Liver (tissue), 9 donors: ENCODE results near the gene JAKMIP3. TPM values are rescaled to one million over a fixed set of nuclear protein-coding genes. Genes with fewer than 3 reads are reported as not detected.

Source experiments
- DNase-seq: peaks from one replicate; pipeline ENCODE4 v3.0.0-alpha.2; 2017; ENCODE audit warnings: low spot score
- H3K27ac ChIP-seq, 2 donors: one replicate each; pipeline ENCODE4 v1.7.0; 2013; ENCODE audit warnings: inconsistent platforms in 2 of 2, low read length in 2 of 2, control low read depth in 1 of 2, low read depth in 1 of 2, mild to moderate bottlenecking in 1 of 2
- H3K27me3 ChIP-seq, 4 donors: one replicate each; pipeline versions ENCODE4 v1.6.1 to v1.7.0; 2013; ENCODE audit warnings: low read length in 3 of 4, inconsistent platforms in 1 of 4, mild to moderate bottlenecking in 1 of 4, moderate library complexity in 1 of 4; ENCODE audit not compliant: control insufficient read depth in 4 of 4, insufficient read depth in 4 of 4
- H3K36me3 ChIP-seq, 4 donors: one replicate each; pipeline versions ENCODE4 v1.6.1 to v1.7.0; 2013; ENCODE audit warnings: low read length in 3 of 4, mild to moderate bottlenecking in 3 of 4, low read depth in 1 of 4, moderate library complexity in 1 of 4; ENCODE audit not compliant: control insufficient read depth in 4 of 4, insufficient read depth in 3 of 4
- H3K4me1 ChIP-seq, 4 donors: one replicate each; pipeline versions ENCODE4 v1.6.1 to v1.7.0; 2013; ENCODE audit warnings: low read length in 3 of 4, mild to moderate bottlenecking in 3 of 4, moderate library complexity in 1 of 4; ENCODE audit not compliant: control insufficient read depth in 4 of 4, insufficient read depth in 4 of 4
- H3K4me3 ChIP-seq, 3 donors: one replicate each; pipeline versions ENCODE4 v1.6.1 to v1.7.0; 2013; ENCODE audit warnings: low read length in 3 of 3, control low read depth in 1 of 3, low read depth in 1 of 3, mild to moderate bottlenecking in 1 of 3
- H3K9ac ChIP-seq, 2 donors: one replicate each; pipeline ENCODE4 v1.7.0; 2013; ENCODE audit warnings: low read length in 2 of 2, mild to moderate bottlenecking in 2 of 2, moderate library complexity in 2 of 2, control low read depth in 1 of 2, low read depth in 1 of 2
- H3K9me3 ChIP-seq, 4 donors: one replicate each; pipeline versions ENCODE4 v1.6.1 to v1.7.0; 2013; ENCODE audit warnings: low read length in 3 of 4; ENCODE audit not compliant: control insufficient read depth in 4 of 4
- ATF3 ChIP-seq: IDR thresholded peaks from 2 replicates; pipeline ENCODE4 v1.6.1; 2016; ENCODE audit warnings: antibody characterized with exemption
- CTCF ChIP-seq: fragments of 150-350 bp; IDR thresholded peaks from 2 replicates; pipeline ENCODE4 v1.5.1; 2017; ENCODE audit warnings: improper control_type of control experiment, low read depth, low read length; ENCODE audit not compliant: missing input control
- EGR1 ChIP-seq, 2 donors: IDR thresholded peaks; 2 replicates each; pipeline ENCODE4 v1.6.1; 2016 to 2018; ENCODE audit warnings: antibody characterized with exemption in 2 of 2, low read depth in 2 of 2
- FOXA1 ChIP-seq: IDR thresholded peaks from 2 replicates; pipeline ENCODE4 v1.6.1; 2016; ENCODE audit warnings: antibody characterized with exemption
- FOXA2 ChIP-seq: IDR thresholded peaks from 2 replicates; pipeline ENCODE4 v1.6.1; 2016; ENCODE audit warnings: antibody characterized with exemption
- GABPA ChIP-seq, 2 donors: IDR thresholded peaks in 1 of 2; conservative IDR thresholded peaks in 1 of 2; 2 replicates each; pipeline ENCODE4 v1.6.1; 2016; ENCODE audit warnings: antibody characterized with exemption in 2 of 2, mild to moderate bottlenecking in 1 of 2, moderate library complexity in 1 of 2
- HNF4A ChIP-seq, 2 donors: conservative IDR thresholded peaks; 2 replicates each; pipeline ENCODE4 v1.6.1; 2016; ENCODE audit warnings: antibody characterized with exemption in 2 of 2, mild to moderate bottlenecking in 2 of 2
- HNF4G ChIP-seq: IDR thresholded peaks from 2 replicates; pipeline ENCODE4 v1.6.1; 2016; ENCODE audit warnings: antibody characterized with exemption
- JUND ChIP-seq, 2 donors: IDR thresholded peaks; 2 replicates each; pipeline ENCODE4 v1.6.1; 2016; ENCODE audit warnings: antibody characterized with exemption in 2 of 2
- MAX ChIP-seq: IDR thresholded peaks from 2 replicates; pipeline ENCODE4 v1.6.1; 2016; ENCODE audit warnings: antibody characterized with exemption
- NR2F2 ChIP-seq: IDR thresholded peaks from 2 replicates; pipeline ENCODE4 v1.6.1; 2016; ENCODE audit warnings: antibody characterized with exemption
- RAD21 ChIP-seq, 2 donors: IDR thresholded peaks; 2 replicates each; pipeline ENCODE4 v1.6.1; 2016; ENCODE audit warnings: antibody characterized with exemption in 2 of 2, mild to moderate bottlenecking in 2 of 2
- REST ChIP-seq: IDR thresholded peaks from 2 replicates; pipeline ENCODE4 v1.6.1; 2016; ENCODE audit warnings: antibody characterized with exemption, mild to moderate bottlenecking
- RXRA ChIP-seq, 2 donors: IDR thresholded peaks; 2 replicates each; pipeline ENCODE4 v1.6.1; 2017 to 2018; ENCODE audit warnings: antibody characterized with exemption in 2 of 2, mild to moderate bottlenecking in 1 of 2
- SP1 ChIP-seq: IDR thresholded peaks from 2 replicates; pipeline ENCODE4 v1.6.1; 2018; ENCODE audit warnings: antibody characterized with exemption, mild to moderate bottlenecking
- TAF1 ChIP-seq: conservative IDR thresholded peaks from 2 replicates; pipeline ENCODE4 v1.6.1; 2016; ENCODE audit warnings: antibody characterized with exemption, mild to moderate bottlenecking
- YY1 ChIP-seq: IDR thresholded peaks from 2 replicates; pipeline ENCODE4 v1.6.1; 2016; ENCODE audit warnings: antibody characterized with exemption, mild to moderate bottlenecking
- ZBTB33 ChIP-seq: IDR thresholded peaks from 2 replicates; pipeline ENCODE4 v1.6.1; 2016; ENCODE audit warnings: antibody characterized with exemption
- WGBS: extraction: QIAGEN DNeasy Blood & Tissue Kit; methylation state at CpG from one replicate; pipeline ENCODE4 v1.1.7; 2013; 5-methylcytosine and 5-hydroxymethylcytosine counted together
- polyA plus RNA-seq, 2 donors: library from polyadenylated mRNA; stranded (reverse) in 1 of 2; unstranded in 1 of 2; fragments of 200-250 nt in 1 of 2; fragments of >200 nt in 1 of 2; fragmentation: Nextera tagmentation in 1 of 2; extraction: Ambion mirVana in 1 of 2; gene quantifications; one replicate each; pipeline versions ENCODE4 v1.2.1 to v1.2.3, GENCODE V29; 2013 to 2015
- total RNA-seq, 2 donors: library from RNA; depleted of rRNA; stranded (reverse); fragments of >200 nt; gene quantifications; one replicate each; pipeline ENCODE4 v1.2.3, GENCODE V29; 2014
- donor health status: healthy.
- donor health status: healthy.
- donor health status: healthy.
- donor health status: healthy.
- donor health status: healthy.

Gene JAKMIP3
- total and polyA plus RNA-seq, 4 donors, result 0.08 to 0.17 (median 0.09) TPM; not detected in 1

- no peaks in the 10 kb centered on the region for H3K36me3 ChIP-seq
- TF ChIP-seq REST (no peak), EGR1 (IDR thresholded peaks at IDR 0.05; ENCODE audit: low read depth in 2 of 2) (no peak), HNF4A (conservative IDR thresholded peaks at IDR 0.05) (no peak), YY1 (no peak), TAF1 (no peak), FOXA2 (no peak), GABPA (IDR thresholded peaks at IDR 0.05 in 1 of 2, conservative IDR thresholded peaks at IDR 0.05 in 1 of 2) (no peak), MAX (no peak), RXRA (IDR thresholded peaks at IDR 0.05) (no peak), HNF4G (no peak), ZBTB33 (no peak), NR2F2 (no peak), FOXA1 (no peak), ATF3 (no peak), JUND (IDR thresholded peaks at IDR 0.05) (no peak), CTCF (no peak), RAD21 (IDR thresholded peaks at IDR 0.05) (no peak), SP1 (no peak)
- no peak for DNase-seq
- peaks cover 0 to 4% (median 2%) of the 10 kb centered on the region in 4 donors for H3K27me3 ChIP-seq
- H3K4me3 ChIP-seq, result no peak overlapping the region
- no peak overlapping the region for H3K9ac ChIP-seq
- peaks cover 0 to 2% (median 0%) of the 10 kb centered on the region in 4 donors for H3K4me1 ChIP-seq
- no peak overlapping the region for H3K27ac ChIP-seq
- WGBS, result 89% methylated on average over 9 of the region's 9 CpGs
- peaks cover 0 to 2% (median 0%) of the 10 kb centered on the region in 4 donors for H3K9me3 ChIP-seq
Measured at GRCh38 chr10:132045324-132045723, 20.4 kb upstream of the JAKMIP3 start.
